ENCODE results near the gene SLC25A5. TPM values are rescaled to one million over a fixed set of nuclear protein-coding genes. Genes with fewer than 3 reads are reported as not detected.

Gene SLC25A5
- polyA plus RNA-seq, result 1,000 to 10,000 TPM in 2 of 4 donors, 100 to 1,000 TPM in 2; 615 to 1,883 (median 1,275) TPM
- long read RNA-seq, donor 1, transcript SLC25A5-203 (2 exons, 433 nt), result minor isoform, 255 of 1,180 reads
- long read RNA-seq, donor 1, transcript SLC25A5-201 (4 exons, 1,274 nt), result major isoform, 554 of 1,180 reads
- long read RNA-seq, donor 1, partial matches to known transcripts, result 355 of 1,180 reads
- long read RNA-seq, donor 1, other reads (novel, unspliced or antisense), result 16 of 1,180 reads
- long read RNA-seq, donor 2, transcript SLC25A5-203 (2 exons, 433 nt), result minor isoform, 53 of 315 reads
- long read RNA-seq, donor 2, transcript SLC25A5-201 (4 exons, 1,274 nt), result major isoform, 138 of 315 reads
- long read RNA-seq, donor 2, partial matches to known transcripts, result 119 of 315 reads
- long read RNA-seq, donor 2, other reads (novel, unspliced or antisense), result 5 of 315 reads
- long read RNA-seq, donor 3, transcript SLC25A5-203 (2 exons, 433 nt), result minor isoform, 141 of 573 reads
- long read RNA-seq, donor 3, transcript SLC25A5-201 (4 exons, 1,274 nt), result major isoform, 166 of 573 reads
- long read RNA-seq, donor 3, partial matches to known transcripts, result 266 of 573 reads
- long read RNA-seq, donor 3, other reads (novel, unspliced or antisense), result 0 of 573 reads
- long read RNA-seq, donor 4, partial matches to known transcripts, result 0 of 5 reads
- long read RNA-seq, donor 4, other reads (novel, unspliced or antisense), result 0 of 5 reads
- long read RNA-seq, donor 5, transcript SLC25A5-201 (4 exons, 1,274 nt), result major isoform, 48 of 187 reads
- long read RNA-seq, donor 5, transcript SLC25A5-203 (2 exons, 433 nt), result minor isoform, 46 of 187 reads
- long read RNA-seq, donor 5, partial matches to known transcripts, result 93 of 187 reads
- long read RNA-seq, donor 5, other reads (novel, unspliced or antisense), result 0 of 187 reads
- long read RNA-seq, donor 6, transcript SLC25A5-203 (2 exons, 433 nt), result minor isoform, 165 of 784 reads
- long read RNA-seq, donor 6, transcript SLC25A5-201 (4 exons, 1,274 nt), result major isoform, 292 of 784 reads
- long read RNA-seq, donor 6, partial matches to known transcripts, result 314 of 784 reads
- long read RNA-seq, donor 6, other reads (novel, unspliced or antisense), result 13 of 784 reads
- long read RNA-seq, donor 7, transcript SLC25A5-203 (2 exons, 433 nt), result minor isoform, 191 of 823 reads
- long read RNA-seq, donor 7, transcript SLC25A5-201 (4 exons, 1,274 nt), result major isoform, 343 of 823 reads
- long read RNA-seq, donor 7, partial matches to known transcripts, result 281 of 823 reads
- long read RNA-seq, donor 7, other reads (novel, unspliced or antisense), result 6 of 823 reads
- long read RNA-seq, donor 8, transcript SLC25A5-201 (4 exons, 1,274 nt), result major isoform, 9 of 12 reads
- long read RNA-seq, donor 8, partial matches to known transcripts, result 0 of 12 reads
- long read RNA-seq, donor 8, other reads (novel, unspliced or antisense), result 0 of 12 reads
- long read RNA-seq, donor 9, transcript SLC25A5-201 (4 exons, 1,274 nt), result major isoform, 65 of 150 reads
- long read RNA-seq, donor 9, transcript SLC25A5-203 (2 exons, 433 nt), result minor isoform, 26 of 150 reads
- long read RNA-seq, donor 9, partial matches to known transcripts, result 59 of 150 reads
- long read RNA-seq, donor 9, other reads (novel, unspliced or antisense), result 0 of 150 reads
- long read RNA-seq, donor 10, transcript SLC25A5-203 (2 exons, 433 nt), result minor isoform, 93 of 440 reads
- long read RNA-seq, donor 10, transcript SLC25A5-201 (4 exons, 1,274 nt), result major isoform, 209 of 440 reads
- long read RNA-seq, donor 10, partial matches to known transcripts, result 138 of 440 reads
- long read RNA-seq, donor 10, other reads (novel, unspliced or antisense), result 0 of 440 reads

DNA sequence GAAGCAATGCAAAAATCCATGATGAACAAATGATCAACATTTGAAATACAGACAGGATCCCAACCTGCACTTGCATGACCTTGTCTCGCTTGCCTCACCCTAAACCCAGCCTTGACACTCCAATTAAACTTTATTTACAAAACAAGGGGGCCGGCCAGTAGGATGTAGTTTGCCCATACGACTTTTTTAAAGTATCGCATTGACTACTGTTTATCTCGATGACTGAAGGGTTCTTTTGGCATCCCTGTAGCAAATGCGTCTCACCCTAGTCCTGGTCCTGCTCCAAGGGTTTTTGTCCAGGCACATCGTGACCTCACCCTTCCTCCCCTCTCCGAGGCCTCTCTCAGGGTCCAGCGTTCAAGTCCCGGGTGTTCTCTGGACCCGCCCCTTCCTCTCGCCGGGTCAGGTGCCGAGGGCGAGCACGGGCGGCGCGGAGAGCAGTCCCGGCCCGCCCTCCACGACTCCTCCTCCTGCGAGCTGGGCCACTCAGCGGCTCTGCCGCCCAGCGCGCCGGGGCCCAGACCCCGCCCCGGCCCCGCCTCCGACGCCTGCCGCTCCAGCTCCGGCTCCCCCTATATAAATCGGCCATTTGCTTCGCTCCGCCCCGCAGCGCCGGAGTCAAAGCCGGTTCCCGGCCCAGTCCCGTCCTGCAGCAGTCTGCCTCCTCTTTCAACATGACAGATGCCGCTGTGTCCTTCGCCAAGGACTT lies at the start of gene SLC25A5:
Gene SLC25A5, plus strand, starts transcription at position 603 of the 709 bp plus-strand sequence. Its CDS starts 72 bp downstream, at position 675.
- H3K27ac ChIP-seq (ENCODE audit: low read depth in 1 of 3, low read length in 2 of 3), result peak within 1 kb of the TSS; percentile 87 to 100 (median 99)
- WGBS, 3 donors, result 3 to 38% (median 13%) methylated on average over 16 to 45 of the region's 46 CpGs
- peaks cover 0 to 17% (median 0%) of the 10 kb centered on the region in 3 donors for H3K4me1 ChIP-seq (ENCODE audit: control insufficient read depth in 3 of 3, insufficient read depth in 2 of 3, low read depth in 1 of 3, low read length in 2 of 3)
- no peak for FAIRE-seq
- peak within 1 kb of the TSS; percentile 63 to 96 (median 87) for H3K4me3 ChIP-seq (ENCODE audit: low read depth in 1 of 3, low read length in 3 of 3)
- DNase-seq, result peak; percentile 85 to 89
- H3K27me3 ChIP-seq (ENCODE audit: control insufficient read depth in 3 of 3, insufficient read depth in 3 of 3, low read length in 3 of 3), result no peaks in the 10 kb centered on the region
- peaks cover 0 to 13% (median 0%) of the 10 kb centered on the region in 3 donors for H3K36me3 ChIP-seq (ENCODE audit: control insufficient read depth in 3 of 3, insufficient read depth in 2 of 3, low read depth in 1 of 3, low read length in 3 of 3)
- no peaks in the 10 kb centered on the region for H3K9me3 ChIP-seq (ENCODE audit: control insufficient read depth in 2 of 2, insufficient read depth in 1 of 2, low read depth in 1 of 2, low read length in 1 of 2)

DNA sequence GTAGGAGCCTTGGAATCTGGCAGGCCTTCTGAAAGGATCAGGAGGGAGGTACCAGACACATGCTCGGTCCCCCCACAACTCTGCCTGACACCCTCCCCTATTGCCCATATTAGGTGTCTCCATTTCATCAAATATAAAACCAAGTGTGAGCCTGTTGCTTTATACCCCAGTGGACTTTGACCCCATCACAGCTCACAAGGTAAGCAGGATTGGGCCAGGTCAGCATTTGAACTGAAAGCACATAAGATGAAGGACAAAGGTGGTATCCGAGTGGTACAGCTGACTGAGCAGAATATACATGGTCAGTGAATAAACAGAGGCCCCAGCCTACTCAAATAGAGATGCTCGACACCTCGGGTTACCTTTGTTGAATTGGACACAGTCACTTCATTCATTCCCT lies 49.1 kb upstream of the SLC25A5 start:
- Histone ChIP-seq H3K27me3 (ENCODE audit: control insufficient read depth in 3 of 3, insufficient read depth in 3 of 3, low read length in 3 of 3) (no peaks in the 10 kb centered on the region), H3K27ac (ENCODE audit: low read depth in 1 of 3, low read length in 2 of 3) (peak overlapping the region in 1 of 3 donors; percentile 66), H3K36me3 (ENCODE audit: control insufficient read depth in 3 of 3, insufficient read depth in 2 of 3, low read depth in 1 of 3, low read length in 3 of 3) (peaks cover 0 to 13% (median 0%) of the 10 kb centered on the region in 3 donors), H3K9me3 (ENCODE audit: control insufficient read depth in 2 of 2, insufficient read depth in 1 of 2, low read depth in 1 of 2, low read length in 1 of 2) (no peaks in the 10 kb centered on the region), H3K4me3 (ENCODE audit: low read depth in 1 of 3, low read length in 3 of 3) (no peak overlapping the region), H3K4me1 (ENCODE audit: control insufficient read depth in 3 of 3, insufficient read depth in 2 of 3, low read depth in 1 of 3, low read length in 2 of 3) (peaks cover 0 to 16% (median 0%) of the 10 kb centered on the region in 3 donors)
- WGBS, 3 donors, result 31 to 57% (median 50%) methylated on average over 4 of the region's 4 CpGs
- FAIRE-seq, result no peak
- peak; percentile 73 to 77 for DNase-seq

DNA sequence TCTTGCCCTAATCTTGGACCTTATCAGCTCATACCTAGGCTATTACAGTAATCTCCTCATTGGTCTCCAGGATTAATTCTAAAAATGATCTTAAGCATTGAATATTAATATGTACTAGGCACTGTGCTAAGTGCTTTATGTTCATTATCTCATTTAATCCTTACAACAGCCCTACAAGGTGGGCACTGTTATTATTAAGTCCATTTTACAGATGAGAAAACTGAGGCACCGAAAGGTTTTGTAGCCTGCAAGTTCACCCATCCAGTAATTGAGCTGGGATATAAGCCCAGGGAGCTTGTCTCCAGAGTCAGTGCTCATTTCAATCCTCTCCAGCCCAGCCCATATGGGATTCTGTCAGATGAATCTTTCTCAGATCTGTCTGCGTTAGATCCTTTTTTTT lies 48.3 kb upstream of the SLC25A5 start:
- peaks cover 0 to 16% (median 0%) of the 10 kb centered on the region in 3 donors for H3K4me1 ChIP-seq (ENCODE audit: control insufficient read depth in 3 of 3, insufficient read depth in 2 of 3, low read depth in 1 of 3, low read length in 2 of 3)
- peaks cover 0 to 15% (median 0%) of the 10 kb centered on the region in 3 donors for H3K36me3 ChIP-seq (ENCODE audit: control insufficient read depth in 3 of 3, insufficient read depth in 2 of 3, low read depth in 1 of 3, low read length in 3 of 3)
- H3K27ac ChIP-seq (ENCODE audit: low read depth in 1 of 3, low read length in 2 of 3), result peak overlapping the region in 1 of 3 donors; percentile 55
- WGBS, 3 donors, result 87 to 95% (median 93%) methylated on average over 2 of the region's 2 CpGs
- FAIRE-seq (no peak), DNase-seq (no peak)
- H3K4me3 ChIP-seq (ENCODE audit: low read depth in 1 of 3, low read length in 3 of 3), result no peak overlapping the region
- H3K27me3 ChIP-seq (ENCODE audit: control insufficient read depth in 3 of 3, insufficient read depth in 3 of 3, low read length in 3 of 3), result no peaks in the 10 kb centered on the region
- no peaks in the 10 kb centered on the region for H3K9me3 ChIP-seq (ENCODE audit: control insufficient read depth in 2 of 2, insufficient read depth in 1 of 2, low read depth in 1 of 2, low read length in 1 of 2)

DNA sequence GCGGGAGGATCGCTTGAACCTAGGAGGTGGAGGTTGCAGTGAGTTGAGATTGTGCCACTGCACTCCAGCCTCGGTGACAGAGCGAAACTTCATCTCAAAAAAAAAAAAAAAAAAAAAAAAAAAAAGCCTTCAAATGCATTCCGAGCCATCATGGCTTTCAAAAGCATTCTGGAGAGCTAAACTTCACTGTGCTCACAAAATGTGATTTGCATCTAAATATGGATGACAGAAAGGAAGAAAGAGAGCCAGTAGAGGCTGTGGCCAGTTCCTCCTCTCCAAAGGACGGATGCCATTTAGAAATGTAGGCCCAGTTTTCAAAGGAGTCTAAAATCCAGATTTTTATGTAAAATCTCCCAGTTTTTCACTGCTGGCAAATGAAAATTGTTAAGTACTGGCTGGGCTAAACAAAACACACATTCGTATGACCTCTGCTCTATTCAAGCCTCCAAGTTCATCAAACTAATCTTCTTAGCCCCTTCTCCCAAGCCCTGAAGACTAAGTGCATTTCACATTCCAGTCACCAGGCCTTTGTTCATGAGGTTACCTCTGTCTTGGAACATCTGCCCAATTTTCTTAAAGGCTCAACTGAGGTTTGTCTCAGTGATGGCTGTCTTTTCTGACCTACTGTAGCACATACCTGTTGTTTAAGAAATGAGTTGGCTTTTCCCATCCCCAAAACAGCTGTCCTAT lies 47.1 kb upstream of the SLC25A5 start:
- peaks cover 0 to 16% (median 0%) of the 10 kb centered on the region in 3 donors for H3K4me1 ChIP-seq (ENCODE audit: control insufficient read depth in 3 of 3, insufficient read depth in 2 of 3, low read depth in 1 of 3, low read length in 2 of 3)
- FAIRE-seq, result no peak

DNA sequence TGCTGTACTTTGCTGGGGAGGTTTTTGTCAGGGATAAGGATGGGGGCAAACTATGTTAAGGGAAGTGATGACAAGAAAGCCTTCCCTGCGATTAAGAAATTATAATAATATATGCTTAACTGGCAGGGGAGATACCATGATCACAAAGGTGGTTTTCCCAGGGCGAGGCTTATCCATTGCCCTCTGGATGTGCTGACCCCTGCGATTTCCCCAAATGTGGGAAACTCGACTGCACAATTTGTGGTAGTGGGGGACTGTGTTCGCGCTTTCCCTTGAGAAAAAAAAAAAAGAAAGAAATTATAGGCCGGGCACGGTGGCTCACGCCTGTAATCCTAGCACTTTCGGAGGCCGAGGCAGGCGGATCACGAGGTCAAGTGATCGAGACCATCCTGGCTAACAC lies 44.6 kb upstream of the SLC25A5 start:
- H3K4me3 ChIP-seq (ENCODE audit: low read depth in 1 of 3, low read length in 3 of 3), result no peak overlapping the region
- peaks cover 0 to 10% (median 0%) of the 10 kb centered on the region in 3 donors for H3K4me1 ChIP-seq (ENCODE audit: control insufficient read depth in 3 of 3, insufficient read depth in 2 of 3, low read depth in 1 of 3, low read length in 2 of 3)
- FAIRE-seq (no peak), DNase-seq (no peak)
- peaks cover 0 to 14% (median 0%) of the 10 kb centered on the region in 3 donors for H3K36me3 ChIP-seq (ENCODE audit: control insufficient read depth in 3 of 3, insufficient read depth in 2 of 3, low read depth in 1 of 3, low read length in 3 of 3)
- WGBS, 3 donors, result 96 to 98% (median 97%) methylated on average over 14 of the region's 14 CpGs
- no peaks in the 10 kb centered on the region for H3K27me3 ChIP-seq (ENCODE audit: control insufficient read depth in 3 of 3, insufficient read depth in 3 of 3, low read length in 3 of 3)
- H3K27ac ChIP-seq (ENCODE audit: low read depth in 1 of 3, low read length in 2 of 3), result no peak overlapping the region
- H3K9me3 ChIP-seq (ENCODE audit: control insufficient read depth in 2 of 2, insufficient read depth in 1 of 2, low read depth in 1 of 2, low read length in 1 of 2), result no peaks in the 10 kb centered on the region

More for the DNA sequence above, 47.1 kb upstream of the SLC25A5 start:
- H3K4me3 ChIP-seq (ENCODE audit: low read depth in 1 of 3, low read length in 3 of 3), result no peak overlapping the region
- WGBS, 3 donors, result 84 to 95% (median 91%) methylated on average over 7 of the region's 7 CpGs
- peaks cover 0 to 15% (median 0%) of the 10 kb centered on the region in 3 donors for H3K36me3 ChIP-seq (ENCODE audit: control insufficient read depth in 3 of 3, insufficient read depth in 2 of 3, low read depth in 1 of 3, low read length in 3 of 3)
- H3K27ac ChIP-seq (ENCODE audit: low read depth in 1 of 3, low read length in 2 of 3), result no peak overlapping the region
- H3K27me3 ChIP-seq (ENCODE audit: control insufficient read depth in 3 of 3, insufficient read depth in 3 of 3, low read length in 3 of 3), result no peaks in the 10 kb centered on the region
- no peaks in the 10 kb centered on the region for H3K9me3 ChIP-seq (ENCODE audit: control insufficient read depth in 2 of 2, insufficient read depth in 1 of 2, low read depth in 1 of 2, low read length in 1 of 2)
- no peak for DNase-seq

DNA sequence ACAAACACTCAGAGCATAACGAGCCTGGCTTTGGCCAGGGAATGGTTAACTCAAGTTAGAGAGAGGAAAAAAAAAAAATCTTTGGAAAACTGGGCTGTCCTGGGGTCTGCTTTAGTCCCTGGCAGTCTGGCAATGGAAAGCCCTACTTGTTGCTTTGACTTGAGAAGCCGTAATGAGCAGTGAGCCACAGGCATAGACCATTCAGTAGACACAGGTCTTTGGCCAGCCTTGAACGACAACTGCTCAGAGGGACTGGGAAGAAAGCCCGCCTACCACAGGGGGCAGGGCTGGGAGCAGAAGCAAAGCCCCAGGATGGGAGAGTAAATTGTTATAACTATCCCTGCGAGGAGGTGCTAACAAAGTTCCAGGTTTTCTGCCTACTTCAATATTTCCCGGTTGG lies 43.2 kb upstream of the SLC25A5 start:
- Histone ChIP-seq H3K27ac (ENCODE audit: low read depth in 1 of 3, low read length in 2 of 3) (no peak overlapping the region), H3K9me3 (ENCODE audit: control insufficient read depth in 2 of 2, insufficient read depth in 1 of 2, low read depth in 1 of 2, low read length in 1 of 2) (no peaks in the 10 kb centered on the region), H3K36me3 (ENCODE audit: control insufficient read depth in 3 of 3, insufficient read depth in 2 of 3, low read depth in 1 of 3, low read length in 3 of 3) (peaks cover 0 to 14% (median 0%) of the 10 kb centered on the region in 3 donors), H3K4me3 (ENCODE audit: low read depth in 1 of 3, low read length in 3 of 3) (no peak overlapping the region), H3K27me3 (ENCODE audit: control insufficient read depth in 3 of 3, insufficient read depth in 3 of 3, low read length in 3 of 3) (no peaks in the 10 kb centered on the region), H3K4me1 (ENCODE audit: control insufficient read depth in 3 of 3, insufficient read depth in 2 of 3, low read depth in 1 of 3, low read length in 2 of 3) (no peaks in the 10 kb centered on the region)
- WGBS, 3 donors, result 66 to 85% (median 83%) methylated on average over 6 of the region's 6 CpGs
- FAIRE-seq (no peak), DNase-seq (no peak)
